Ureter (tissue), 1 donor: ENCODE results near the gene CAMTA1. TPM values are rescaled to one million over a fixed set of nuclear protein-coding genes. Genes with fewer than 3 reads are reported as not detected.

Experiments used
- DNase-seq: peaks from one replicate; pipeline ENCODE4 v3.0.0-alpha.2; 2020; ENCODE audit warnings: low spot score
- total RNA-seq: library from RNA; stranded (reverse); gene quantifications from one replicate; pipeline ENCODE4 v1.2.4, GENCODE V29; 2023
- donor health status: DM: yes; HTN: yes; CAD: no.

CAMTA1 gene
- total RNA-seq, 1 donor from 2014 or later = 88.1 TPM

- no peak for DNase-seq
Observed at GRCh38 chr1:7489586-7489985, 704.3 kb downstream of the CAMTA1 start.

DNA sequence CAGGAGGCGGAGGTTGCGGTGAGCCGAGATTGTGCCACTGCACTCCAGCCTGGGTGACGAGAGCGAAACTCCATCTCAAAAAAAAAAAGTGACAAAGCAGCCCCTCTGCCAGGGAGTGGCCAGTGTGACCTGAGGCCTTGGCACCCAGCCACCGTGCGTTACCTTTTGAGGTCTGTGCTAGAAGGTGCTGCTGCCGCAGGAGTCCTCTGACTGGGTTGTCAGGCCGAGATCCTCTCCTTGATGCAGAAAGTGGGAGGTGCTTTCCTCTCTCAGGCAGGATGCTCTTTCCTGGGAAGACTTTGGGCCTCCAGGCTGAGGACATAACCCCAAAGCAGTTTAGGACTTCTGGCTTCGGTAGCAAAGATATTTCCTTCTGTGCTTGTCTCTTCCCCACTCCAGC, 705.3 kb downstream of the CAMTA1 start:
- no peak for DNase-seq

DNA sequence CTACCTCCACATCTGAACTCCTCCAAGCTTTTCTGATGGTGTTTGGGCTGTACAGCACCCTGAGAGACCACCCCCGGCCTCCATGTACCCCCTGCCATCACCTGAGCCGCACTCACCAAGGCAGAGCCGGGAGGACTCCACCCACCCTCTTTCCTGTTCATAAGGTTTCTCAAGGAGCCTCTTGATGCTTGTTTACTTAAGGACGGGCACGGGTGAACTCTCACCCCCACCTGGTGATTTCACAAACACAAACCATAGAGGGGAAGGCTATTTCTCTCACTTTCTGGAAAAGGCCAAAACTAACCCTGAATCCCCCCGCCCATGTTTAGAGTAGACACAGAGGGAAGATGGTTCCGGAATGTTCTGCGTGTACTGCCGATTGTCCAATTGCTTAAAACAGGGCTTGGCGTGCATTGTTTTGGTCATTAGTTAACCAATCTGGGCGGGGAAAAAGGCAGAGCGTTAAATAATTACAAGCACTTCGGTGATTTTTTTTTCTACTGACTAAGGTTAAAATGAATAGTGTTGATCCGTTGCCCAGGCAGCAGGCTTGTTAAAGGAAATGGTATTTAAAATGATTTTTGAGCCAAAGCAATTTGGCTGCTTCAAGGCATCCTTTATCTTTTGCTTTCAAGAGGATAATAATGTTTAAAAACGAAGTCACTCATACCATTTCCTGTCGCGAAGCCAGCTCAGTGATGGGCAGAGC, 706.0 kb downstream of the CAMTA1 start:
- DNase-seq = no peak

DNA sequence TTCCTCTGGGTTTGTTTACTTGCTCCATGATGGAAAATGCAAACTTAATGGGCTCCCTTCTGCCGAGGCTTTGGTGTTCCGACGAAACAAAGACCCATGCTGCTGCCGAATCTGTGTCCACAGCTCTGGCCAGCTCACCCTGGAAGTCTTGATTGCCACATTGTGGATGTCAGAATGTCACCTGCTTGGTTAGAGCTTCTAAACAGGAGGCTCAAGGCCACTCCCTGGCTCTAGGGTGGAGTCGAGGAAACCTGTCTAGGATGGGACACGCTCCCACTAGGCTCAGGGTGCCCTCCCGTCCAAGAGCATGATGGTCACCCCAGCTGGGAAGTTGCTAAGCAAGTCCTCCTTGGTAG, 706.5 kb downstream of the CAMTA1 start:
- no peak for DNase-seq

DNA sequence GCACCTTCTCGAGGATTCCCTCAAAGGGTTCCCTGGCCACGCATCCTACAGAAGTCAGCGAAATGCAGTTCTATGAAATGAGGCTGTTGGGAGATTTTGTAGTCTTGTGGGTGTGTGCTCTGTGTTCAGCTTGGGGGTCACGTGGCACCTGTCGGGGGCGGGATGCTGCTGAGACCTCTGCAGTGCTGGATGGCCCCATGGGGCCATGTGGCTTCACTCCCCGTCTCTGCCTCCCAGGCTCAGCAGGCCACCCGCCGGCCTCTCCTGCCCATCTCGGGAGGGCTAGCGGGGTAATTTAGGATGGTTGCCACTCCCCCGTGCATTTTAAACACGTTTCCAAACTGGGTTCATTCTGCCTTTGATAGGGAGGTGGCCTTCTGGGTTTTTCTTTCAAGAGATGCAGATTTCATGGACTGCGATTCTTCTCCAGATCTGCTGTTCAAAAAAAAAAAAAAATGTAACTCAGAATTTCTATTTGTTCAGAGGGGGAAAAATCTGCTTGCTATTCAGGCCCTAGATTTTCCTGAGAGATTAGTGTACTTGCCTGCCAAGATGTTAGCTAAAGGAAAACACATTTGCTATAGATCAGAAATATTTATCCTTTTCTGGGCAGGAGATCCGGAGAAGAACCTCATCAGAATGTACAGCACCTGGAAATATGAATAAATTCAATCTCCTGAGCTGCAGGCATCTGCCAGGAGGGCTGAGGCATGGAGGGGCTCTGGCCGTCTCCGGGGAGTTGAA, 708.6 kb downstream of the CAMTA1 start:
- no peak for DNase-seq

- no peak for DNase-seq
Observed at GRCh38 chr1:7495962-7496361, 710.7 kb downstream of the CAMTA1 start.

- no peak for DNase-seq
Observed at GRCh38 chr1:7497107-7497637, 711.9 kb downstream of the CAMTA1 start.

DNA sequence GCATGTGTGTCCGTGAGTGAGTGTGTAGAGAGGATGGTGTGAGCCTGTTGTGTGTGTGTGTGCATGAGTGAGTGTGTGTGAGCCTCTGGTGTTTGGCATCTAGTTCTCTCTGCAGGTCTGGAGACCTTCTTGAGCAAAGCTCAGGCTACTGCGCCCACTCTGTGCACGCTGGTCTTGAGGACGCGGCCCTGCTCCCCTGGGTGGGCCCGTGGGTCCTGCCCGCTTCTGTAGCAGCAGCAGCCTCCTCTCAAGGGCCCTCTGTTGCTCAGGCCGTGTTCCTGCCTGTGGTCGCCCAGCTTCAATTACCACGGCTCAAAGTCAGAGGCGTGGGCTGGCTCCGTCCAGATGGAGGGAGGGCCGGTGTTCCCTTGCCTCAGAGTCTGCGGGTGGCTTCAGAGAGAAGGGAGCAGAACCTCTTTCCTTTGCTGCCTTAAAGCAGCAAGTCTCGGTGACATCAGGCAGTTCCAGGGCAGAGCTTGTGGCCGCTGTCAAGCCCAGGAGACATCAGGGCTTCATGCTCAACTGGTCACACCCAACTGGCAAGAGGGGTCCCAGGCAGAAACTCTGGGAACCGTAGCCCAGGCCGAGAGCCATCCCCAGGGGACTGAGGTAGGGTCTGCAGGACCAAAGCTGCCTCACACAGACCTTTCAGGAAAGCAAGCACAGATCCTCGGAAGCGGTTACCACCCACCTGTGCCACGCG, 715.3 kb downstream of the CAMTA1 start:
- no peak for DNase-seq

GRCh38 chr1:7501084-7501491, 715.8 kb downstream of the CAMTA1 start:
- DNase-seq = no peak

GRCh38 chr1:7501723-7502603, 716.7 kb downstream of the CAMTA1 start:
- DNase-seq = no peak

GRCh38 chr1:7503691-7504437, 718.6 kb downstream of the CAMTA1 start:
- DNase-seq = no peak

GRCh38 chr1:7504438-7504720, 719.1 kb downstream of the CAMTA1 start:
- DNase-seq = no peak

DNA sequence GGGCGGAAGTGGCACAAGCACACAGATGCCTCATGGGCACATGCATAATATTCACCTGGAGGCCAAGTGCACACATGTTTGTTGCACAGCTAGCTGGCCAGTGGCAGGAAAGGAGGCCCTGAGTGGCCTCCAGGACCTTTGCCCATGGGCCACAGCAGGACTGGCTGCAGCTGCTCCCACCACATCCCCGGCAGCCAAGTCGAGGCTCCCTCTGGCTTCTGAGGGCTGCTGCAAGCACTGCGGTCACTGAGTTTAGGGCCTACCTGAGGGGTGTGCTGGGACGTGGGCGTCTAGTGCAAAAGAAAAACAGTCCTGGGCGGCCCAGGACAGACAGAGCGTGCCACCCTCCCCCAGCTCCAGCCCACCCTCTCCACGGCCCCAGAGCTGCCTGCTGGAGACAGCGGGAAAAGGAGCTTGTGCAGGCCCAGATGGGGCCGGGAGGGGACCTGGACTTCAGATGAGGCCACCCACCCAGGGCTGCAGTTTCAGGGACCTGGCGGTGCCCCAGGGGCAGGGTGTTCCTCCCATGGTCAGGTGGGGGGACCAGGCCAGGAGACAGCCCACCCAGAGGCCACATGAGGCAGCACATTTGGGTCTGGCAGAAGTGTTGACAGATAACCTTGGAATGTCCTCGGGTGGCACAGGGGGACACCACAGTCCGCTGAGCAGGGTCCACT, 720.0 kb downstream of the CAMTA1 start:
- no peak for DNase-seq

GRCh38 chr1:7505771-7506453, 720.7 kb downstream of the CAMTA1 start:
- no peak for DNase-seq

GRCh38 chr1:7506454-7507284, 721.4 kb downstream of the CAMTA1 start:
- no peak for DNase-seq

DNA sequence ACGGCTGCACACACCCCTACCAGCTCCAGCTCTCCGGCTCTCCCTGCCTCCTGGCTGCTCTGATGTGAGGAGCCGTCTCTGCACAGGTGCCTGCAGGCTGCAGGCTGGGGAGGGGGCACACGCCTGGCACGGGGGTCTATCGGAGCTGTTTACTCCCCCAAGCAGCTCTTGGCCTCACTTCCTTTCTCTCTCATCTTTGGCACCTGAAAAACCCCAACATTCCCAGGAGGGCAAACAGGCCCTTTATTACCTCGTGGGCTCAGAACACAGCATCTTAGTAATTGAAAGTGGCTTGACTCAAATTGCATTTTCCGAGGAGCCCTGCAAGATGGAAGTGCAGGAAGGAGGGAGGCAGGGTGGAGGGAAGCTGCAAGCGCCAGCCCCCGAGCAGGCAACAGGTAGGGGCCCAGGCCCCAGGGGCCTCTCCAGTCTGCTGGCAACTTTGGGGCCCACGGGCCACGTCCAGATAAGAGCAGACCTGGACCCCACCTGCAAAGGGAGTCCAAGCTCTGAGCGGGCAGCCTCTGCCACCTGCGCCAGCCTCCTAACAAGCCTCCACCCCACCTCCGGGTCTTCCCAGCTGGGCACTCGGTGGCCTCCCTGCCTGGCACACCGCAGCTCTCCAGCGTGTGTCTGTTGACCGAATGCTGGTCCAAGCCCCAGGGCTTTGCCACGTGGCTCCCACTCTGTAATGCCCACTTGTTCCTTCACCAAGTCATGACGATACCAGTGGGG, 722.2 kb downstream of the CAMTA1 start:
- DNase-seq = no peak

GRCh38 chr1:7508052-7508933, 723.0 kb downstream of the CAMTA1 start:
- DNase-seq = no peak
